ENCODE measurements around the gene SIRT6. TPM values are rescaled to one million over a fixed set of nuclear protein-coding genes. Genes with fewer than 3 reads are reported as not detected.

SIRT6 gene
- total RNA-seq, 1 experiment from 2014 or later = 33.2 TPM

DNA sequence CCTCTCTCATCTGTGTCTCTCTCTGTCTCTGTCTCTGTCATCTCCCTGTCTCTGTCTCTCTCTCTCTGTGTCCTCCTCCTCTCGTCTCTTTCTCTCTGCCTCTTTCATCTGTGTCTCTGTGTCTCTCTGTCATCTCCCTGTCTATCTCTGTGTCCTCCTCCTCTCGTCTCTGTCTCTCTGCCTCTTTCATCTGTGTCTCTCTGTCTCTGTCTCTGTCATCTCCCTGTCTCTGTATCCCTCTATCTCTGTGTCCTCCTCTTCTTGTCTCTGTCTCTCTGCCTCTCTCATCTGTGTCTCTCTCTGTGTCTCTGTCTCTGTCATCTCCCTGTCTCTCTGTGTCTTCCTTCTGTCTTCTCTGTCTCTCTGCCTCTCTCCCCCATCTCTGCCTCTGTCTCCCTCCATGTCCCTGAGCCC lies 46.4 kb upstream of the SIRT6 start:
- no peak for TF ChIP-seq CTCF (IDR thresholded peaks at IDR 0.05; ENCODE audit: unreplicated experiment)
- ChIA-PET POLR2A (no interaction called here), CTCF (no interaction called here)
- Mint-ChIP-seq H3K27ac (ENCODE audit: low read depth, unreplicated experiment) (no peak overlapping the region), H3K27me3 (ENCODE audit: insufficient read depth, unreplicated experiment) (no peaks in the 10 kb centered on the region), H3K9me3 (ENCODE audit: unreplicated experiment) (no peaks in the 10 kb centered on the region), H3K4me3 (ENCODE audit: unreplicated experiment) (no peak overlapping the region), H3K36me3 (ENCODE audit: insufficient read depth, unreplicated experiment) (peaks cover 4% of the 10 kb centered on the region), H3K4me1 (ENCODE audit: insufficient read depth, unreplicated experiment) (peaks cover 4% of the 10 kb centered on the region)
- no peak for DNase-seq (ENCODE audit: unreplicated experiment)
- intact Hi-C loops (cut with micrococcal nuclease) = no loop called here
- BruUV-seq (replicated peaks) = no TSS peak

GRCh38 chr19:4227771-4228170 lies 45.4 kb upstream of the SIRT6 start:
- intact Hi-C loops (cut with micrococcal nuclease) = no loop called here
- no peaks in the 10 kb centered on the region for H3K27me3 Mint-ChIP-seq (ENCODE audit: insufficient read depth, unreplicated experiment)
- no peaks in the 10 kb centered on the region for H3K36me3 Mint-ChIP-seq (ENCODE audit: insufficient read depth, unreplicated experiment)
- no peak for DNase-seq (ENCODE audit: unreplicated experiment)
- ChIA-PET CTCF (no interaction called here), POLR2A (no interaction called here)
- no peak overlapping the region for H3K27ac Mint-ChIP-seq (ENCODE audit: low read depth, unreplicated experiment)
- H3K4me3 Mint-ChIP-seq (ENCODE audit: unreplicated experiment) = no peak overlapping the region
- no peaks in the 10 kb centered on the region for H3K4me1 Mint-ChIP-seq (ENCODE audit: insufficient read depth, unreplicated experiment)
- no TSS peak for BruUV-seq (replicated peaks)
- H3K9me3 Mint-ChIP-seq (ENCODE audit: unreplicated experiment) = no peaks in the 10 kb centered on the region
- TF ChIP-seq CTCF (IDR thresholded peaks at IDR 0.05; ENCODE audit: unreplicated experiment) = no peak

DNA sequence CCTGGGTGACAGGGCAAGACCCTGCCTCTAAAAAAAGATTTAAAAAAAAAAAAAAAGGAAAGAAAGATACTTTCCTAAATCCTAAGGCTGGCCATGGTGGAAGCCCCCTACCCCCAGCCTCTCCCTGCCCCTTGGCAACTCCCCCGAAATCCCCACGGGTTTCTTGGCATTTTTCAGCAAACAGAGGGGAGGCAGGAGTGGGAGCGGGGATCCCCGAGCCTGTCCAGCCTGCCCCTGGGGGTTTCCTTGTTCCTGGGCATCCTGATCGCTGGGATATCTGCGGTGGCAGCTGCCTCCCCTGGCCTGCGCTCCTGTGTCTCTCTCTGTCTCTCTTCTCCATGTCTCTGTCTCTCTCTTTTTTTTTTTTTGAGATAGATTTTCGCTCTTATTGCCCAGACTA lies 43.5 kb upstream of the SIRT6 start:
- Mint-ChIP-seq H3K4me1 (ENCODE audit: insufficient read depth, unreplicated experiment) (no peaks in the 10 kb centered on the region), H3K27me3 (ENCODE audit: insufficient read depth, unreplicated experiment) (no peaks in the 10 kb centered on the region), H3K36me3 (ENCODE audit: insufficient read depth, unreplicated experiment) (no peaks in the 10 kb centered on the region), H3K27ac (ENCODE audit: low read depth, unreplicated experiment) (no peak overlapping the region), H3K4me3 (ENCODE audit: unreplicated experiment) (no peak overlapping the region), H3K9me3 (ENCODE audit: unreplicated experiment) (no peaks in the 10 kb centered on the region)
- no TSS peak for BruUV-seq (replicated peaks)
- POLR2A ChIA-PET = no interaction called here
- TF ChIP-seq CTCF (IDR thresholded peaks at IDR 0.05; ENCODE audit: unreplicated experiment) = no peak
- DNase-seq (ENCODE audit: unreplicated experiment) = no peak
- intact Hi-C loops (cut with micrococcal nuclease) = no loop called here
- CTCF ChIA-PET = no interaction called here

GRCh38 chr19:4224470-4224869 lies 42.1 kb upstream of the SIRT6 start:
- CTCF ChIA-PET = no interaction called here
- intact Hi-C loops (cut with micrococcal nuclease) = no loop called here
- no peak overlapping the region for H3K4me3 Mint-ChIP-seq (ENCODE audit: unreplicated experiment)
- no TSS peak for BruUV-seq (replicated peaks)
- no peaks in the 10 kb centered on the region for H3K36me3 Mint-ChIP-seq (ENCODE audit: insufficient read depth, unreplicated experiment)
- H3K27me3 Mint-ChIP-seq (ENCODE audit: insufficient read depth, unreplicated experiment) = no peaks in the 10 kb centered on the region
- POLR2A ChIA-PET = no interaction called here
- H3K4me1 Mint-ChIP-seq (ENCODE audit: insufficient read depth, unreplicated experiment) = no peaks in the 10 kb centered on the region
- no peak for DNase-seq (ENCODE audit: unreplicated experiment)
- H3K9me3 Mint-ChIP-seq (ENCODE audit: unreplicated experiment) = no peaks in the 10 kb centered on the region
- no peak for TF ChIP-seq CTCF (IDR thresholded peaks at IDR 0.05; ENCODE audit: unreplicated experiment)
- no peak overlapping the region for H3K27ac Mint-ChIP-seq (ENCODE audit: low read depth, unreplicated experiment)

Data from MCF 10A (cell line).